Measurements from ENCODE around the gene SHROOM3. TPM values are rescaled to one million over a fixed set of nuclear protein-coding genes. Genes with fewer than 3 reads are reported as not detected.
A peak's percentile ranks its signal among the peaks of the same experiment; 100 is the strongest.

Gene SHROOM3
- total and polyA plus RNA-seq, 2 experiments from 2014 or later, result 11.3 to 73.5 TPM

- Histone ChIP-seq H3K79me2 (replicated peaks; ENCODE audit: insufficient read depth) (no peaks in the 10 kb centered on the region), H3K4me3 (no peak overlapping the region), H3K4me1 (ENCODE audit: insufficient read depth) (peaks cover 24% of the 10 kb centered on the region), H2AFZ (no peak overlapping the region), H3F3A (replicated peaks; ENCODE audit: low read depth) (no peaks in the 10 kb centered on the region), H4K20me1 (replicated peaks; ENCODE audit: insufficient read depth) (no peaks in the 10 kb centered on the region), H3K4me2 (no peak overlapping the region), H3K27ac (ENCODE audit: low read depth) (no peak overlapping the region), H3K36me3 (ENCODE audit: insufficient read depth) (no peaks in the 10 kb centered on the region), H3K9me2 (ENCODE audit: insufficient read depth) (no peaks in the 10 kb centered on the region), H3K27me3 (ENCODE audit: insufficient read depth) (no peaks in the 10 kb centered on the region)
- peak; percentile 72 for DNase-seq (ENCODE audit: low spot score)
- Mint-ChIP-seq H3K9me3 (no peaks in the 10 kb centered on the region), H3K27ac (no peak overlapping the region), H3K4me3 (no peak overlapping the region), H3K27me3 (ENCODE audit: insufficient read depth, low read depth, poor library complexity) (no peaks in the 10 kb centered on the region), H3K4me1 (peaks cover 33% of the 10 kb centered on the region), H3K36me3 (ENCODE audit: low read depth) (no peaks in the 10 kb centered on the region)
- peak; percentile 65 for ATAC-seq
- no peak for TF ChIP-seq JUNB (IDR thresholded peaks at IDR 0.05; ENCODE audit: unreplicated experiment)
- TF ChIP-seq NANOG (IDR thresholded peaks at IDR 0.05; ENCODE audit: borderline replicate concordance), result no peak
- peak; percentile 65 to 69 for TF ChIP-seq CTCF (conservative IDR thresholded peaks at IDR 0.05; ENCODE audit: low read depth in 2 of 2)
Measured at GRCh38 chr4:76626686-76627465, 191.8 kb downstream of the SHROOM3 start.

GRCh38 chr4:76628251-76628650 is 193.2 kb downstream of the SHROOM3 start:
- Histone ChIP-seq H3K4me3 (no peak overlapping the region), H2AFZ (no peak overlapping the region), H3K27ac (ENCODE audit: low read depth) (no peak overlapping the region), H3K4me2 (no peak overlapping the region), H3K4me1 (ENCODE audit: insufficient read depth) (peaks cover 24% of the 10 kb centered on the region), H3K36me3 (ENCODE audit: insufficient read depth) (no peaks in the 10 kb centered on the region), H3F3A (replicated peaks; ENCODE audit: low read depth) (no peaks in the 10 kb centered on the region), H3K79me2 (replicated peaks; ENCODE audit: insufficient read depth) (no peaks in the 10 kb centered on the region), H3K27me3 (ENCODE audit: insufficient read depth) (no peaks in the 10 kb centered on the region), H3K9me2 (ENCODE audit: insufficient read depth) (no peaks in the 10 kb centered on the region), H4K20me1 (replicated peaks; ENCODE audit: insufficient read depth) (no peaks in the 10 kb centered on the region)
- Mint-ChIP-seq H3K9me3 (no peaks in the 10 kb centered on the region), H3K36me3 (ENCODE audit: low read depth) (no peaks in the 10 kb centered on the region), H3K4me3 (no peak overlapping the region), H3K27ac (no peak overlapping the region), H3K27me3 (ENCODE audit: insufficient read depth, low read depth, poor library complexity) (no peaks in the 10 kb centered on the region), H3K4me1 (peaks cover 25% of the 10 kb centered on the region)
- TF ChIP-seq ZNF462 (CRISPR knock-in tag; IDR thresholded peaks at IDR 0.05) (no peak), JUNB (IDR thresholded peaks at IDR 0.05; ENCODE audit: unreplicated experiment) (no peak), NANOG (IDR thresholded peaks at IDR 0.05; ENCODE audit: borderline replicate concordance) (no peak)
- ATAC-seq (no peak), DNase-seq (ENCODE audit: low spot score) (no peak)

All from GM23338 (cell line).